ENCODE measurements around the gene KRT7.
"Not testable (repeated sequence)": the region's sequence is repeated elsewhere in the genome, so short reads cannot be mapped to it uniquely, and the experiment has no call there.

The KRT7 gene

DNA sequence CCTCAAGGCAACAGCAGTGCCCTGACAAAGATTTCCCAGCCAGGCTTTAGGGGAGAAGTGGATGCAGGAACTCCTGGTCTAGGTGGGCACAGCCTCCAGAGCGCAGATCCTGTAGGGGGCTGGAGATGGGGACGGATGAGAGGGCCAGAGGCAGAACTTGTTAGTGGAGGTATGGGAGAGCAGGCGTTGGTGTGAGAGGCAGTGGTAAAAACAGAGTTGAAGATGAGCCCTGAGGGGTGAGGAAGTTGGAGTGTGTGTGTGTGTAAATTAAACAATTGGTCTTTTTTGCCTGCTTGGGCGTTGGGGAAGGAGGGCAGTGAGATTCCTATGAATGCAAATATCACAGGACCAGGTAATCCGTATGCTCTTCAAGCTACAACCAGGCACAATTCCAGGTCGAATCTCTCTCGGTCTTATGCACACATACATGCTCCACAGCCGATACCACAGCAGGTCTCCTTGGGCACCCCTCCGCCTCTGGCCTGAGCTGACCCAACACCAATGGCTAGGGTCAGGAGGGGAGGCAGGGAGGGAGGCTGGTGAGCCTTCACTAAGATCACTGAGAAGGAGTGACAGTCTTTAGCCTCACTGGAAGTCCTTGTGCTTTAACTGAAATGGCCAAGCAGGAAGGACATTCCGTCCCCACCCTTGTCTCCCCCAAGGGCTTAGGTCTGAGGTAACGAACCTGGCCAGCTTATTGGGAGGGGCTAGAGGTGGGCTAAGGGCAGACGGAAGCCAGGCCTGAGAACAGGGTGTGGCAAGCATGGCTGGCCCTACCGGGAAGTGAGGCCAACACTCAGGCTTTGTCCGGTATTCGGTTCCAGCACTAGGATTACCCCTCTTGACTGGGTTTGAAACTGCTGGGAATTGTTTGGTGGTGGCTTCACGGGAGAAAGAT lies 1.5 kb upstream of the KRT7 start:
- DNase-seq = no peak

DNA sequence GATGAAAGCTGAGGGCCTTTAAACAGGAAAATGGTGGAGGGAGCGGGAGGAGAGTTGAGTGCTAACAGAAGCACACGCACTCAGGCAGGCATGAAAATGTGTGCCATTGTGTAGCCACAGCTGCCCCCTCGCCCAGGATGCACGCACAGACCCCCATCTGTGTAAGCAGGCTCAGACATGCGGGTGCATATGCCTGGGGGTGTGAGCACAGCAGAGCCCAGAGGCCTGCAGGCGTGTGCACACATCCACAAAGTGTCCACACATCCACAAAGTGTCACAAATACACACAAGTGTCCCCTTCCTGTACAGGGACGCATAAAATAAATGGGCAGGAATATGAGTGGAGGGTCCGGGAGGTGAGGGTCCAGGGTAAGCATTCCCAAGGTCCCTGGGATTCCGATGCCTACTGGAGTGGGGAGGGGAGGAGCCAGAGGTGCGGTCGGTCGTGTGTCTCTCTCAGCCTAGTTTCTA lies 805 bp upstream of the KRT7 start:
- DNase-seq = no peak

DNA sequence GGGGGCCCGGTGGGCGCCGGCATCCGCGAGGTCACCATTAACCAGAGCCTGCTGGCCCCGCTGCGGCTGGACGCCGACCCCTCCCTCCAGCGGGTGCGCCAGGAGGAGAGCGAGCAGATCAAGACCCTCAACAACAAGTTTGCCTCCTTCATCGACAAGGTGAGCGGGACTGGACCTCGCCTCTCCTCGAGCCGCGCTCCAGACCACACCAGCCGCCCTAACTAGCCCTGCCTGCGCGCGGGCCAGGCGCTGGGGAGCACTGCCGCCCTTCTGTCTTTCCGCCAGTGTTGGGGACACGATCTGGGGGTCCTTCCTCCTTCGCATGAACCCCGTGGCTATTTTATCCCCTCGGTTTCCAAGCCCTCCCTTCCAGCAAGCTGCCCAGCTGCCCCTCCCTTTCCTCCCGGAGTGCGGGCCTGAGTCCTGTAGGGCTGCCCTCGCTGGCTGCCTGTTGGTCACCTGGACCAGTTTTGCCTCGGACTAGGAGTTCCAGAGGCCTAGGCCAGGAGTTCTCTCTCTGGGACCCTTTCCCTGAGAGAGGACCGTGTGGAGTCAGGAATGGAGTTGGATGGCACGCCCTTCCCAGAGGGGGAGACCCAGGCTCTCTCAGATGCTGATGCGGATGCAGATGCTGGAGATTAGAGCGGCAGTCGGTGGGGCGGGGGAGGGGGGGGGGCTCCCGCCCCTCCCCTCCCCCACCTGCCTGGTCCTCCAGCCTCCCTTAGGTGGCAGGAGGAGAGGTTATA lies 592 bp downstream of the KRT7 start:
- DNase-seq = no peak

DNA sequence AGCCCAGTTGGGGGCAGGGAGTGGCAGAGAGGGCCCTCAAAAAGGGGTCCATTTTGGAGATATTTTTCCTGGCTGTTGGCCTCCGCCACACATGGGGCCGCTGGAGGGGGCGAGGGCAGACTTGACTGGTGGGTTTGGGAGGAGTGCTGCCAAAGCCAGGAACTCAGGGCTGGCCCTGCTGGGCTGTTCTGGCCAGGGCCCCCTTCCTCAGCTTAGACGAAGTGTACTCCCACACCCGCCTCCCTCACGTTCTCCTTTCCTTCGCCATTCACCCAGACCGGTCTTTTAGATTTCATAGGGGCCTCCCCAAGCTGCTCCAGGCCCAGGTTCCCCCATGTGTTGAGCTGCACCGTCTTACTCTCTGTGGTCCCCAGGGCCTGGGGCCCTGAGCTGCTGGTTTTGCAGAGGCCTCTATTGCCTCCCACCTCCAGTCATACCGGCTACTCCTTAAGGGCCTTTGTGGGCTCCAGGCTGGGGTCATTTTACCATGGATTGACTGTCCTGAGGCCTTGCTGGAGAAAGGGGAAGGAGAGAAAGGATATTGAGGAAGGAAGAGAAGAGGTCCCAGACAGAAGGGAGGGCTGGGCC lies 1.3 kb downstream of the KRT7 start:
- DNase-seq = no peak

DNA sequence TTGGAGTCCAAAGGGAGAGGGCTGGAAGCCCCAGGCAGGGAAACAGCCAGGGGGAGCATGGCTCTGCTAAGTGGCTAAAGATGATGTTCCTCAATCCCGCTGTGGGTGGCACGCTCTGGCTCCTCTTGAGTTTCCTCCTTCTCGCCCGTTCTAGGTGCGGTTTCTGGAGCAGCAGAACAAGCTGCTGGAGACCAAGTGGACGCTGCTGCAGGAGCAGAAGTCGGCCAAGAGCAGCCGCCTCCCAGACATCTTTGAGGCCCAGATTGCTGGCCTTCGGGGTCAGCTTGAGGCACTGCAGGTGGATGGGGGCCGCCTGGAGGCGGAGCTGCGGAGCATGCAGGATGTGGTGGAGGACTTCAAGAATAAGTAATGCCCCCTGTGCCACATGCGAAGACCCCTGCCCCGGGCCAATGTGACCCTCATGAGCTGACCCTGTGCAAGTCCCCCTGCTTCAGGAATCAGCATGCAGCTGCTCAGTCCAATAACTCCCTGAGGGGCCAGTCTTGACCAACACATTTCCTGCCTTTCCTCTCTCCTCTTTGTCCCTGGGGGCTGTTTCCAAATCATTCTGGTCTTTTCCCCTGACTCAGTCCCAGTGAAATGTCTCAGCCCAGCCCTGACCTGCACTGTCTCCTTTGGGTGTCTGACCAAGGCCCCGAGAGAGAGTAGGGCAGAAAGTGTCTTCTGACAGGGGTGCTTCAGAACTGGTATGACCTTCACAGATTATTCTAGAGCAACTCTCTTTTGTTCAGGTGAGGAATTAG lies 2.1 kb downstream of the KRT7 start:
- no peak for DNase-seq

DNA sequence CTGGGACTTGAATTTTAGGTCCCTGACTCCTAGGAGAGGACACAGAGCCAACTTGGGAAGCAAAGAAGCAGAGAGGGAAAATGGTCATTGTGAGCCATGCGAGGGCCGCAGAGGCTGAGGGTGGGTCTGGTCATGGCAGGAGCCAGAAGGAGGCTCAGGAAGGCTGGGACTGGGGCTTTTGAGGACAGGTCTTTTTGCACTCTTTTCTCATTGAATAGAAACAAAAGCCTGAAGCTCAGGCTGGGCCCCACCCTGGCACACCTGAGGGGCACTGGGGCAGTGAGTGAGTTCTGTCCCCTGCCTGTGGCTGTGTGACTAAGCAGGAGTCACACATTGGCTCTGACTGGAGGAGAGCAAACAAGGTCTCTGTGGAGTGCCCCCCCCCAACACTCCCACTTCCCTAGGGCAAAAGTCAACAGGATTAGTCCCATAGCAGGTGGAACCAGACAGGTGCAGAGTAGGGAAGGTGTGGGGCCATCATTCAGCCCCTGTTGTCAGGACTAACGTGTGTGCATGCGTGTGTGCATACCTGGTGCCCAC lies 2.8 kb downstream of the KRT7 start:
- no peak for DNase-seq

DNA sequence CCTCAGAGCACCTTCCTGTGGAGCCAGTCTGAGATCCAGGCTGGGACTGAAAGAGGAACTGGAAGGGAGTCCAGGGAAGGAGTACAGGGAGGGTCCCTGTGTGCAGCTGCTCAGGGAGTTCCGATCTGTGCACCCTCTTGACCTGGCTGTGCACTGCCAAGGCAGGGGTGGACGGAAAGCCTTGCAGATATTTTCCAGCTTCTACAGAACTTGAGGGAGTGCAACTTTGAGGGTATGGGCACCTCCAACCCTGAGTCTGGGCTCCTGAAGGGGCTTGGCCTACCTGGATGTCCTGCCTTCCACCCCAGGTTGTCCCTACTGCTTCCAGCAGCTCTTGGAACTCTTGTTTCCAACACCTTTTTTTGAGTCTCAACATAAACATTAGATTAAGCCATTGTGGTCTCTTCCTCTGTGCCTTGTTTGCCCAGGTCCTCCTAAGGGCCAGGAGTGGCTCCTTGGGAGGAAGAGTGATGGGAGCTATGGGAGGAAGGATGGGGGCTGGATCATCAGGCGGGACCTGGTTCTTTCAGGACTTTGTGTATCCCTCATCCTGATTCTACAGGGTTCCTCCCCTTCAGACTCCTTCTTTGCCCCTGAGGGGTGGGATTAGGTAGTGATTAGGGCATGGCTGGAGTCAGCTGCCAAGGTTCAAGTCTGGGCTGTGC lies 3.5 kb downstream of the KRT7 start:
- DNase-seq = no peak

DNA sequence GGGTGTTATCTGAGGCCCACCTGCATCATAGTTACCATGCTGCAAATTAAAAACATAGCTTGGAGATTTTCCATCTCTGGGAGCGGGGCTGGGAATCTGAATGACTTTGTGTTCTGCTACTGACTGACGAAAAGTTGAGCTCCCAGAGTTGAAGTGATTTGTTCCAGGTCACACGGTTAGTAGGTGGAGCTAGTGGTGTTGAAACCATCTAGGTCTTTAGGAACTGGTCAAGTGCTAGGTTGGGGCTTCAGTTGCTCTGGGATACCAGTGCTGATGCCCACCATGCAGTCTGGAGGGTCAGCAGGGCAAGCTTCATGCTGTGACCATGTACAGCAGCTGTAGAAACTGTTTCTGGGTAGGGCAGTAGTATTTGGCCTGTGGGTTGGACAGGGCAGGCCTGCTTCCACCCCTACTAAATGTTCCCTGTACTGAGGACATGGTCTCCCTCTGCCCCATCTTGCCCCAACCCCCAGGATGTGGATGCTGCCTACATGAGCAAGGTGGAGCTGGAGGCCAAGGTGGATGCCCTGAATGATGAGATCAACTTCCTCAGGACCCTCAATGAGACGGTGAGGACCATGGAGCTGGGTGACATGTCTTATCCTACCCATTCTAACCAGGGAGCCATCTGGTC lies 5.3 kb downstream of the KRT7 start:
- no peak for DNase-seq

DNA sequence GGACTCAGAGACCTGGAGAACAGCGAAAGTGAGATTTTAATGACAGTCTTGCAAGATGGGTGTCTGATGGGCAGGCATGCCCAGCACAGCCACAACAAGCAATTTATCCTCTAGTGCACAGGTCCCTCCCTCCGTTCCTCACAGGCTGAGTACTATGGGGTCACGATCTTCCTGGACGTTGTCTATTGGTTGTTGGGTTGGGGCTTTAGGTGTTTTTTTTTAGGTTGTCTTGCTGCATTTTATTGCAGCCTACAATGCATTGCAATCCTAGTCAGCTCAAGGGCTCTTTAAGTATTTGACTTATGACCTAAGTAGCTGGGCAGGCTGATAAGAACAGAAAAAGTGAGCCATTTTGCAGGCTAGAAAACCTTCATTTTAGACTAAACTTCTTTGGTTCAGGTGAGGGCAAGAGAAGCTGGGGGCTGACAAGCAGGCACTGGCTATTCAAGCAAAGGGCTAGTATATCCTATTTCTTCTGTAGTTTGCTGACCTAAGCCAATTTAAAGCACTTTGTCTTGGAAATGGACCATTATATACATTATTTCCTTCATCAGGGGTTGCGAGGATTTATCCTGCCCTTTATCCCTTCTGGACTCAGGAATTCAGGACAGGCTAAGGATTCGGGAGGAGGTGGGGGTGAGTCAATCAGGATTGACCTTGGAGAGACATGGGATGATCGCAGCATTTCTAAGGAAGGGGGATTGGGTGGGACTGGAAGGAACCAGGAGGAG lies 6.0 kb downstream of the KRT7 start:
- DNase-seq = no peak

DNA sequence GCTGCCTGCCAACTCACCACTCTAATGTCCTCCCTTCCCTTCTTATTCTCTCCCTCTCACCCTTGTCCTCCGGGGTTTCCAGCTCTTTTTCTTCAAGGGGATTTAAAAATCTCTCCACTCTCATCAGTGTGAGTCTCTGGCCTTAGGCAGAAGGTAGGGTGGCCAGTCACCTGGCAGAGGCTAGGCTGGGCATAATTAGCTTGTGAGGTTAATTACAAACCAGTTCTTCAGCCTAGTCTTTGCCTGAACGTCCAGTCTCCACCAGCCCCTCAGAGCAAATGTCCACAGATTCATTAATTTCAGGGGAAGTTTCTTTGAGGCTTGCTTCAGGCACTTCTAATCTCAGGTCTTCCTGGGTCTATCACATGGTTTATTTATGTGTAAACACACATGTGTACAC lies 6.7 kb downstream of the KRT7 start:
- no peak for DNase-seq

DNA sequence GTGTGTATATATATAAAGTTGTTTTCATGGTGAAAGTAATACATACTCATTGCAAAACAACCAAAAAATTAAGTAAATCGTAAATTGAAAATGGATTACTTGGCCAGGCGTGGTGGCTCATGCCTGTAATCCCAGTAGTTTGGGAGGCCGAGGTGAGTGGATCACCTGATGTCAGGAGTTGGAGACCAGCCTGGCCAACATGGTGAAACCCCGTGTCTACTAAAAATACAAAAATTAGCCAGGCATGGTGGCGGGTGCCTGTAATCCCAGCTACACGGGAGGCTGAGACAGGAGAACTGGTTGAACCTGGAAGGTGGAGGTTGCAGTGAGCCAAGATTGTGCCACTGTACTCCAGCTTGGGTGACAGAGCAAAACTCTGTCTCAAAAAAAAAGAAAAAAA lies 7.2 kb downstream of the KRT7 start:
- DNase-seq = not testable (repeated sequence)

DNA sequence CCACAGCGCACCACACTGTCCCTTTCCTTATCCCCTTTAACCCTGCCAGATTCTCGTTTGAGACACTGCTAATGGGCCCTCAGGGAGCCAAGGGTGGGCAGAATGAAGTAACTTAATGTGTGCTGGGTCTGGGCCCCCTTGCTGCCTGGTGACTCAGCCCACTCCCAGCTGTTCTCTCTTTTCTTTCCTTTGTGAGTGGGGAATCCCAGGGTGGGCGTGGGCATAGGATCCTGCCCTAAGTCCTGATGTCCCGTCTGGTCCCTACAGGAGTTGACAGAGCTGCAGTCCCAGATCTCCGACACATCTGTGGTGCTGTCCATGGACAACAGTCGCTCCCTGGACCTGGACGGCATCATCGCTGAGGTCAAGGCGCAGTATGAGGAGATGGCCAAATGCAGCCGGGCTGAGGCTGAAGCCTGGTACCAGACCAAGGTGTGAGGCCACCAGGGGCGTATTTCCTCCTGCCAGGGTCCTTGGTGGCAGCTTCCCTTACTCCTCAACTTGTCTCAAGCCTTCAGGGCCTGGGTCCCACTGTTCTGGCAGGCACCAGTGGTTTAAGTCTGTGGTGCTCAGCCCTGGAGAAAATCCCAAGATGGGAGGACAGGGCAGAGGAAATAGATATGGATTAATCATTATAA lies 8.3 kb downstream of the KRT7 start:
- DNase-seq = no peak

DNA sequence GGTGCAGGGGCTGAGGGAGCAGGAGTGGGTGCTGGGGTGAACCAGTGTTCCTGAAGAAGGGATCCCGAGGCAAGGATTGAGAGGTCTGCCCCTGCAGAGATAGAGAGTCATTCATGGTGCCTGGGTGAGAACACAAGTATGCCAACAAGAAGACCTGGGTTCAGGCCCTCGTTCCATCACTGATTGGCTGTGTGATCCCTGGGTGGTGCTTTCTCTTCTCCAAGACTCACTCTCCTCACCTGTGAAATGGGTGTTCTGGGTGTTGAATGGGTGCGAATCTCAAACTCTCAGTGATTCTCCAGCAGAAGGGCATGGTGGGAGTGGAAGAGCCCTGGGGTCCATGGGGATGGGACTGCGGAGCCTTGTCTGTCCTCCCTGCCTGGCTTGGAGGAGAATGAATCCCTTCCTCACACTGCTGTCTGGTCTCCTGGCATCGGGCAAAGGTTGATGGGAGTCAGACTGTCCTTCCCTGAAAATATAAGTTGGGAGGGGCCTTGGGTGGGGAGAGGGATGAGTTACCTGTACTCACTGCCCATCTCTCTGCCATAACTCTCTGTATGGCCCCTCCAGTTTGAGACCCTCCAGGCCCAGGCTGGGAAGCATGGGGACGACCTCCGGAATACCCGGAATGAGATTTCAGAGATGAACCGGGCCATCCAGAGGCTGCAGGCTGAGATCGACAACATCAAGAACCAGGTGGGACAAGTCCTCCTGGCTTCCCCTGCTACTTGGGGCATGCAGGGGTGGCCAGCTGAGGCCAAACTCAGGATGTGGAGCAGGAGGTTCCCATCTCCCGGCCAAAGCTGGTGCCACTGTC lies 9.6 kb downstream of the KRT7 start:
- no peak for DNase-seq

DNA sequence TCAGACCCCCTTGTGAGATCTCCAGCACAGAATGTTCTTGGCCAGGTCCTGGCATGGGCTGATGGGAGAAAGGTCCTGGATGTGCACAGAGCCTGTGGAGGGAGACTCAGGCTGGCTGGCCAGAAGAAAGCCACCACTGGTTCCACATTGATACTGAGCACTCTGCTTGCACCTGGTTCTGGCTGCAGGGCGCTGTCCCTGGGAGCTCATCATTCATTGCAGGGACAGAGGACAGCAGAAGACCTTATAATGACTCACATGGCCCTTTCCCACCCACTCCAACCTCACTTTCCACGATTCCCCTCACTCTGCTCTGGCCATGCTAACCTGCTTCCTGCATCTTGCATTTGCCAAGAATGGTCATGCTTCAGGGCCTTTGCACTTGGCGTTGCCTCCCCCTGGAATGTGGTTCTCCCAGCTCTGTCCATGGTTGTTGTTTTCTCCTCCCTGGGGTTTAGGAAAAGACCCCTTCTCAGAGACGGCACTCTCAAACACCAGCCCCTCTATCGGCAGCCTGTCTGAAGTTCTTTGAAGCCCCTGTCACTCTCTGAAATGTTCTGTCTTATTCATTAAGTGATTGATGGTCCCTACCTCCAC lies 10.3 kb downstream of the KRT7 start:
- DNase-seq = no peak

DNA sequence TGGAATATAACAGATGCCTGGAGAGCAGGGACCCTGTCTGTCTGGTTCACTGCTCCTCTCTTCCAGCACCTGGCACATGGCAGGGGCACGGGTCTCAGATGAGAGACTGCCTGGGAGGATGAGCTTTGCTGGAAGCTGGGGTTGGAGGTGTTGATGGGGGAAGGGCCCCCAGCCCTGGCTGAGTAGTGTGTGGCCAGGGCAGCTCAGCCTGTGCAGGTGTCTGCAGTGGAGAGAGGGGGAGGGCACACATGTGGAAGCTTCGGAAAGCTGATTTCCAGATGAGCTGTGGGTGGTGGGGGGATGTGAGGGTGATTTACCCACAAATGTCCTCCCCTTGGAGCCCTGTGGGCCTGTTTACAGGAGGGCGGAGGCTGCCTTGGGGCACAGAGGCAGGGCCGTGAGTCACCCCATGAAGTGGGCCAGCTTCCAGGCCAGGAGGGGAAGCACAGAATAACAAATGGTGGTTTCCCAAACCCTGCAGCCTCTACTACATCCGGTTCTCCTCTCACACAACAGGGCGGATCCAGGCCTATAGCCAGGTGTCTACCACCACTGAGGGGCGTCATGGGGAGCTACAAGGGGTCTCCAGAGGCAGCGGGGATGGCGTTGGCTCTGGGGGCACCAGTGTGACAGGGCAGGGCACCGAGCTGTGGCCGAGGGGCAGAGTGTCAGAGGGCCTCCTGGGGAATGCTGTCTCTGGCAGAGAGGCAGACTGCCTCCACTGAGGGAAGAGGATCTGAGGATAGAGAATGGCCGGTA lies 11.0 kb downstream of the KRT7 start:
- DNase-seq = peak; percentile 24

DNA sequence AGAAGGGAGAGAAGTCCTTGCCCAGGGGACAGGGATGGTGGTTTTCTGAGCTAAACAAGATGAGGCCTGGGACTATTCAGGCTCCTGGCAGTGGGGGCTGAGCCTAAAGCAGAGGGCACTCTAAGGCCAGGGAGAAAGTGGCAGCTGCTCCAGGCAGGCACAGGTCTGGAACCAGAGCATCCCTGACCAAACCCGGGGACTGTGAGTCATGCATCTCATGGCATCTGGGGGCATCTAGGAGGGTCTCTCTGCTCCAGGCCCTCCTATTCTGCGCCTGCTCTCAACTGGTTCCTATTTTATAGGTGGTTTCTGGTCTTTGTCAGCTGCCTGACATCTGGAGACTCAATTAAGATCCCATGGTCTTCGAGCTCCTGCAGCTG lies 11.6 kb downstream of the KRT7 start:
- DNase-seq = no peak

DNA sequence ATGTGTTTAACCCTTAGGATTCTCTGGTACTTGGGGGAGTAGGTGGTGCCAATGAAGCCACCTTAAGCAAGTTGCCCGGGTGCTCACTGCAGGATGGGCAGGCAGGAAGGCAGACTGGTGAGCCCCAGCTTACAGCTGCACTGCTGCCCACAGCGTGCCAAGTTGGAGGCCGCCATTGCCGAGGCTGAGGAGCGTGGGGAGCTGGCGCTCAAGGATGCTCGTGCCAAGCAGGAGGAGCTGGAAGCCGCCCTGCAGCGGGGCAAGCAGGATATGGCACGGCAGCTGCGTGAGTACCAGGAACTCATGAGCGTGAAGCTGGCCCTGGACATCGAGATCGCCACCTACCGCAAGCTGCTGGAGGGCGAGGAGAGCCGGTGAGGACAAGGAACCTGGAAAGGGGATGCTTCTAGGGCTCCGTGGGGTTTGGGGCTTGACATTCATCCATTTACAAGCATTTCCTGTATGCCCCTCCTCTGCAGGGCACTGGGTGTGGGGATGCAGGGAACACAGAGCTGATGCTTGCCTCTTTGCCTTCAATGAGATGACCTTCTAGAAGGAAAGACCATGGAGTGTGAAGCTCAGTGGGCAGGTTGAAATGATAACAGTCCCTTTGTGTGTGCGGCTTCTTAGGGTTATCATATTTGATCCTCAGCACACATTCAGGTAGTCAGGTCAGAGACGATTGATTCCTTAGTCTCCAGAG lies 12.4 kb downstream of the KRT7 start:
- DNase-seq = no peak
